Astrocyte of the spinal cord (primary cell): Measurements from ENCODE around the gene AK5.

Experiments used
- DNase-seq: peaks from one replicate; pipeline ENCODE4 v3.0.0; 2011; ENCODE audit warnings: low read depth, low spot score
- H3K4me3 ChIP-seq: 2 replicates; pipeline ENCODE4 v1.5.1; 2011; ENCODE audit warnings: low read depth, mild to moderate bottlenecking, low read length, moderate library complexity
- in situ Hi-C: cut with HindIII; loops from 2 replicates; pipeline ENCODE4 v1.10.0; 2017; ENCODE audit warnings: low sequenced_read_pairs
- TF ChIP-seq, protein P1 (sequence below): IDR thresholded peaks from 2 replicates; pipeline ENCODE4 v1.5.1; 2012; ENCODE audit warnings: low read depth, mild to moderate bottlenecking, low read length, inconsistent platforms

The AK5 gene

GRCh38 chr1:77582905-77583304 is 301.1 kb downstream of the AK5 start:
- in situ Hi-C loops = no loop called here
- H3K4me3 ChIP-seq = no peak overlapping the region
- TF ChIP-seq, protein P1, sequence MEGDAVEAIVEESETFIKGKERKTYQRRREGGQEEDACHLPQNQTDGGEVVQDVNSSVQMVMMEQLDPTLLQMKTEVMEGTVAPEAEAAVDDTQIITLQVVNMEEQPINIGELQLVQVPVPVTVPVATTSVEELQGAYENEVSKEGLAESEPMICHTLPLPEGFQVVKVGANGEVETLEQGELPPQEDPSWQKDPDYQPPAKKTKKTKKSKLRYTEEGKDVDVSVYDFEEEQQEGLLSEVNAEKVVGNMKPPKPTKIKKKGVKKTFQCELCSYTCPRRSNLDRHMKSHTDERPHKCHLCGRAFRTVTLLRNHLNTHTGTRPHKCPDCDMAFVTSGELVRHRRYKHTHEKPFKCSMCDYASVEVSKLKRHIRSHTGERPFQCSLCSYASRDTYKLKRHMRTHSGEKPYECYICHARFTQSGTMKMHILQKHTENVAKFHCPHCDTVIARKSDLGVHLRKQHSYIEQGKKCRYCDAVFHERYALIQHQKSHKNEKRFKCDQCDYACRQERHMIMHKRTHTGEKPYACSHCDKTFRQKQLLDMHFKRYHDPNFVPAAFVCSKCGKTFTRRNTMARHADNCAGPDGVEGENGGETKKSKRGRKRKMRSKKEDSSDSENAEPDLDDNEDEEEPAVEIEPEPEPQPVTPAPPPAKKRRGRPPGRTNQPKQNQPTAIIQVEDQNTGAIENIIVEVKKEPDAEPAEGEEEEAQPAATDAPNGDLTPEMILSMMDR = no peak
- DNase-seq = no peak

DNA sequence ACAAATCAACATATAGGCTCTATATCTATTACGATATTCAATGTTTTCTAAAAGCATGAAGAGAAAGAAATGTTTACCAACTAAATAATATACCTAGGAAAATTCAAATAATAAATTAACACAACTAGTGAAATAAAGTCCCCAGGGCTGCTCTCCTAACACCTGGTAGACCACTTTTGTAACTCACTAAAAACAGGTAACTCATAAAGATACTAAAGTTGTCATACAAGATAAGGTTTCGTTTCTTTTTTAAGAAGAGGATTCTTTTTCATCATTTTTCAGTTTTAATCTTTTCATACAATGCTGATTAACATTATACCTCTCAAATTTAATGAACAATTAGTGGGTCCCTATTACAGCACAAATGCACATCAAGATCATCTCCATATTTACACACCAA is 301.7 kb downstream of the AK5 start:
- H3K4me3 ChIP-seq = no peak overlapping the region
- in situ Hi-C loops = no loop called here
- no peak for DNase-seq
- TF ChIP-seq, protein P1 = no peak

DNA sequence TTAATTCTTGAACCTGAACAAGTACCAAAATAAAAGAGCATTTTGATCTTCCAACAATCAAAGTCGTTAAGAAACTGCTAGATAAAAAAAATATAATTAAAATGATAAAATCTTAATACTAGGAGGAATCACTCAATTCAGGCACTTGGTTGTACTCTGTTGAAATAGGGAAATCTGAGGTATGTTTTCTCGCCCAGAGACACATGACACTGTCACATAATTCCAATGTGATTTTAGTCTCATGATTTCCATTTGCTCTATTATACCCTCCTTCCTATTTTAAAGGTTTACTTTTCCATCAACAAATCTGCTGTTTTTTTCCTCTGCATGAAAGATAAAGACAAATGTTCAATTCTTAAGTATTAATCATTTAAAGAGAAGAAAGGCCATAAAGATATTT is 303.1 kb downstream of the AK5 start:
- TF ChIP-seq, protein P1 = no peak
- in situ Hi-C loops = no loop called here
- no peak for DNase-seq
- no peak overlapping the region for H3K4me3 ChIP-seq

DNA sequence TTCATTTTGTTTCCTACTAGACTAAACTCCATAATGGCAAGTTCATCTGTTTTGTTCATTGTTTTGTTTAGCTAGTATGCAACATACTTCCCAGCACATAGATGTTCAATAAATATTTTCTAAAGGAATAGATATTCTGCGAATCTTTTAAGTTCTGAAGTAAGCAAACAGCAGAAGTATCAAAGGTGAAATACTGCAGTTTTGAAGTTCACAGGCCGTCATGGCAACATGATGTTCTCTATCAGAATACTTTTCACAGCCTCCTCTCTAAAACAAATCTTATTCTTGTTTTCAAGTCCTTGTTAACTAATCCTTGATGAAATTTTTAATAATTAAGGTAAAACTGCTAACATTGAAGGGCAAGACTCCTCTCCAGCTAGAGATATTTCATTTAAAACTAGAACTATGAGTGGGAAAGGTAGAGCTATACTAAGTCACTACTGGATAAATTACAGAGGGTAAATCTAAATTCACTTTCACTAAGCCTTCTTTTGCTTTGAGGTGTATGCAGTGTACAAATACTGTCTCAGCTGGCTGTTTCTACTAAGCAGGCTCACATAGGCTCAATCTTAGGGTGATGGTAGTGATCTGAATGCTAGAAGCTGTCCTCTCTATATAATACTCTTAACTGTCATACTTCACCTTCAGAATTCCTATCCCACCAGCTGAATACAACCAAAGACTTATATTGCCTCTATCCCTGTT is 303.9 kb downstream of the AK5 start:
- H3K4me3 ChIP-seq = no peak overlapping the region
- TF ChIP-seq, protein P1 = no peak
- in situ Hi-C loops = no loop called here
- no peak for DNase-seq

DNA sequence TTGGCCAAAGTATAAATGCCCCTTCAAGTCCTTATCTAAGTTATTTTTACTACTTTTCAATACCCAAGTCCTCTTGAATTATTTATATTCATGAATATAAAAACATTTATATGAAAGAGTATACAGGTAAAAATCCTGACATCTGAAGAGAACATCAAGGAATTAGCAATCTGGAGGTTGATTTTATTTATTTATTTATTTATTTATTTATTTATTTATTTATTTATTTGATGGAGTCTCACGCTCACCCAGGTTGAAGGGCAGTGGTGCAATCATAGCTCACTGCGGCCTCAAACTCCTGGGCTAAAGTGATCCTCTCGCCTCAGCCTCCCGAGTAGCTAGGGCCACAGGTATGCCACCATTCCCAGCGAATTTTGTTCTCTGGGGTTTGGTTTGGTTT is 307.4 kb downstream of the AK5 start:
- TF ChIP-seq, protein P1 = no peak
- in situ Hi-C loops = no loop called here
- no peak overlapping the region for H3K4me3 ChIP-seq
- no peak for DNase-seq

- no peak overlapping the region for H3K4me3 ChIP-seq
- DNase-seq = no peak
- TF ChIP-seq, protein P1 = no peak
- in situ Hi-C loops = no loop called here
These were observed 308.8 kb downstream of the AK5 start for GRCh38 chr1:77590651-77591050.
